Panc1 (cell line): ENCODE data around the gene TF. TPM values are rescaled to one million over a fixed set of nuclear protein-coding genes. Genes with fewer than 3 reads are reported as not detected.

ENCODE experiments used
- ATAC-seq: fragments of 200-7000 bp; cut with Tn5 transposase; 2 replicates; pipeline ENCODE4 v1.9.1; 2020; ENCODE audit warnings: mild to moderate bottlenecking, moderate library complexity
- BruUV-seq: library from RNA; stranded (reverse); fragments of 400-500 nt; replicated peaks from 2 replicates; lab custom pipeline; 2021; lab: Mats Ljungman, UMichigan
- CTCF ChIA-PET: fragments of 300-600 bp; sonication (Branson Sonifier 250); formaldehyde crosslinking; loops from one replicate; lab custom pipeline; 2022; ENCODE audit warnings: antibody characterized with exemption; lab: Charles Lee
- POLR2A ChIA-PET: fragments of 300-600 bp; sonication (Branson Sonifier 250); formaldehyde crosslinking; loops from one replicate; lab custom pipeline; 2022; ENCODE audit warnings: antibody characterized with exemption; lab: Charles Lee
- DNase-seq: peaks from one replicate; pipeline ENCODE4 v3.0.0-alpha.2; 2010; ENCODE audit warnings: low read depth, low spot score
- H3K27ac ChIP-seq: 2 replicates; pipeline ENCODE4 v1.5.1; 2011; ENCODE audit warnings: mild to moderate bottlenecking, low read length, inconsistent platforms
- H3K27me3 ChIP-seq: fragments of 200-500 bp; sonication (Bioruptor generic); 2 replicates; pipeline ENCODE4 v1.6.0; 2014; ENCODE audit warnings: low read length, inconsistent platforms; ENCODE audit not compliant: control insufficient read depth, insufficient read depth
- H3K36me3 ChIP-seq: fragments of 200-500 bp; sonication (Bioruptor generic); 2 replicates; pipeline ENCODE4 v1.5.1; 2014; ENCODE audit warnings: inconsistent platforms, mild to moderate bottlenecking, low read length, moderate library complexity; ENCODE audit not compliant: control insufficient read depth, insufficient read depth
- H3K4me1 ChIP-seq: 2 replicates; pipeline ENCODE4 v1.5.1; 2011; ENCODE audit warnings: inconsistent platforms, mild to moderate bottlenecking, low read length, moderate library complexity; ENCODE audit not compliant: control insufficient read depth, insufficient read depth
- H3K4me3 ChIP-seq, 2 experiments: 2 replicates each; pipeline ENCODE4 v1.5.1; 2011 to 2012; ENCODE audit warnings: low read depth in 2 of 2, low read length in 2 of 2, mild to moderate bottlenecking in 2 of 2, inconsistent platforms in 1 of 2, moderate library complexity in 1 of 2
- H3K9me3 ChIP-seq: fragments of 200-500 bp; sonication (Bioruptor generic); 2 replicates; pipeline ENCODE4 v1.5.1; 2014; ENCODE audit warnings: low read depth, mild to moderate bottlenecking, inconsistent platforms, low read length, moderate library complexity; ENCODE audit not compliant: control insufficient read depth, insufficient read depth
- CTCF ChIP-seq: fragments of 450-650 bp; IDR thresholded peaks from 2 replicates; pipeline ENCODE4 v1.5.1; 2017; ENCODE audit warnings: mild to moderate bottlenecking
- POLR2AphosphoS5 ChIP-seq: IDR thresholded peaks from 2 replicates; pipeline ENCODE4 v1.6.1; 2012; ENCODE audit warnings: mild to moderate bottlenecking, low read depth, low read length, moderate library complexity
- REST ChIP-seq, 2 experiments: IDR thresholded peaks; 2 replicates each; pipeline ENCODE4 v1.6.1; 2011 to 2012; ENCODE audit warnings: low read depth in 2 of 2, control low read depth in 1 of 2, low read length in 1 of 2, mild to moderate bottlenecking in 1 of 2, moderate library complexity in 1 of 2; ENCODE audit not compliant: insufficient read depth in 1 of 2
- SIN3A ChIP-seq: IDR thresholded peaks from 2 replicates; pipeline ENCODE4 v1.6.1; 2012; ENCODE audit warnings: low read depth, mild to moderate bottlenecking, low read length, moderate library complexity, borderline replicate concordance; ENCODE audit not compliant: insufficient read depth
- TCF7L2 ChIP-seq: IDR thresholded peaks from 2 replicates; pipeline ENCODE4 v1.6.1; 2011; ENCODE audit warnings: mild to moderate bottlenecking, low read depth, low read length, inconsistent platforms
- in situ Hi-C: cut with HindIII; loops from 2 replicates; pipeline ENCODE4 v1.10.0; 2016; ENCODE audit warnings: low sequenced_read_pairs, low pct_unique_long_range_greater_than_20kb
- intact Hi-C: fragments of 100-400 bp; cut with micrococcal nuclease; formaldehyde crosslinking; loops from one replicate; pipeline ENCODE4 v1.10.0; 2022; ENCODE audit not compliant: unreplicated experiment
- total RNA-seq: library from RNA; stranded (reverse); gene quantifications from one replicate; pipeline ENCODE4 v1.2.1, GENCODE V29; 2021; ENCODE audit not compliant: unreplicated experiment

The TF gene
- total RNA-seq, 1 experiment from 2014 or later: 9.5 TPM

- Histone ChIP-seq H3K36me3 (no peaks in the 10 kb centered on the region), H3K27ac (no peak overlapping the region), H3K9me3 (no peaks in the 10 kb centered on the region), H3K4me3 (no peak overlapping the region), H3K4me1 (no peaks in the 10 kb centered on the region), H3K27me3 (peaks cover 2% of the 10 kb centered on the region; the same call in 1 of the 2 replicates)
- no peak for ATAC-seq
- intact Hi-C loops (no loop called here), in situ Hi-C loops (no loop called here)
- ChIA-PET POLR2A (no interaction called here), CTCF (no interaction called here)
- TF ChIP-seq REST (IDR thresholded peaks at IDR 0.05; ENCODE audit: insufficient read depth in 1 of 2, low read depth in 2 of 2, low read length in 1 of 2) (no peak), POLR2AphosphoS5 (no peak), TCF7L2 (no peak), CTCF (no peak), SIN3A (no peak)
- no TSS peak for BruUV-seq
- DNase-seq: no peak
Measured at GRCh38 chr3:133717424-133717823, 28.8 kb upstream of the TF start.

- H3K9me3 ChIP-seq: peaks cover 6% of the 10 kb centered on the region; the same call in 1 of the 2 replicates
- ChIA-PET CTCF (no interaction called here), POLR2A (no interaction called here)
- H3K4me3 ChIP-seq: no peak overlapping the region
- H3K36me3 ChIP-seq: no peaks in the 10 kb centered on the region
- H3K27me3 ChIP-seq: peaks cover 2% of the 10 kb centered on the region; the same call in 1 of the 2 replicates
- H3K27ac ChIP-seq: no peak overlapping the region
- intact Hi-C loops (no loop called here), in situ Hi-C loops (no loop called here)
- ATAC-seq (no peak), DNase-seq (no peak)
- no TSS peak for BruUV-seq
- no peaks in the 10 kb centered on the region for H3K4me1 ChIP-seq
- TF ChIP-seq REST (IDR thresholded peaks at IDR 0.05; ENCODE audit: insufficient read depth in 1 of 2, low read depth in 2 of 2, low read length in 1 of 2) (no peak), CTCF (no peak), SIN3A (no peak), TCF7L2 (no peak), POLR2AphosphoS5 (no peak)
Measured at GRCh38 chr3:133722935-133723334, 23.3 kb upstream of the TF start.
